ENCODE data around the gene SCN1B.

DNA sequence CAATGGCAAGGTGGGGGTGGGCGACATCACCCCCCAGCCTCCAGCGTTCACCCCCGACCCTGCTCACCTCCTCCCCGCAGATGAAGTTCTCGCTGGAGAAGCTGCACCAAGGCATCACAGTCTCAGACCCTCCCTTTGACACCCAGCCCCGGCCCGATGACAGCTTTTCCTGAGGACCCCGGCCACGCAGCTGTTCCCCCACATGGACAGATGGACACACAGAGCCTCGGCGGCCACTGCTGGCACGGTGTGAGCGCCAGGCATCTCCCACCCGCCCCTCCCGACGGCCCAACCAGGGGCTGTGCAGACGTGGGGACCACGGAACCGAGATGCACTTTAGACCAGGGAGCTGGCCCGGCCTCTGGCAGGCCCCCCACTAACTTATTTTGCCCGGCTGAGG, 4.3 kb upstream of the SCN1B start:
- TF ChIP-seq ARNT (IDR thresholded peaks at IDR 0.05) (no peak), SP1 (IDR thresholded peaks at IDR 0.05) (no peak), LEF1 (IDR thresholded peaks at IDR 0.05; ENCODE audit: borderline replicate concordance) (no peak), FOXK2 (IDR thresholded peaks at IDR 0.05) (no peak), BHLHE40 (IDR thresholded peaks at IDR 0.05; ENCODE audit: borderline replicate concordance) (no peak), L3MBTL2 (conservative IDR thresholded peaks at IDR 0.05) (no peak)

Measured in HEK293T (cell line).